ENCODE results near the gene SPATA16.
"Not testable (repeated sequence)": the region's sequence is repeated elsewhere in the genome, so short reads cannot be mapped to it uniquely, and the experiment has no call there.

SPATA16 gene

GRCh38 chr3:173140986-173141385 lies at the start of gene SPATA16:
SPATA16 (minus strand) TSS chr3:173141235; CDS start chr3:173117731, 23,504 bp downstream.
- no peak for FAIRE-seq

GRCh38 chr3:173183022-173183421 lies 42.0 kb upstream of the SPATA16 start:
- not testable (repeated sequence) for FAIRE-seq

DNA sequence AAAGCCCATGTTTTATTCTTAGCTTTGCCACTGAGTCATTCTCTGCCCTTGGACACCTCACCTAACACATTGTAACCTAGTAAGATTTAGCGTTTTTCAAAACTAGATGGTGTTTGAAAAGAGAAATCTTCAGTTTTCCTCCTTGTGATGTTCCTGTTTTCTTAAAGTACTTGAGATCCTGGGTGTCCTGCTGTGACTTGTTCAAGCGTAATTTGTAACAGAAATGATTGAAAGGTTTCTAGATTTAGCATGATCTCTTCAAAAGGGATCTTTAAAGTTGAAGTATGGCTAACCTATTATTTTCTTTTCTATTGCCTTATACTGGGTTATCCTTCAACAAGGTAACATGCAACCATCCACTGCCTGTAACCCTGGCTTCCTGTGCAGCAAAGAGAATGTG lies 32.6 kb upstream of the SPATA16 start:
- FAIRE-seq = no peak

DNA sequence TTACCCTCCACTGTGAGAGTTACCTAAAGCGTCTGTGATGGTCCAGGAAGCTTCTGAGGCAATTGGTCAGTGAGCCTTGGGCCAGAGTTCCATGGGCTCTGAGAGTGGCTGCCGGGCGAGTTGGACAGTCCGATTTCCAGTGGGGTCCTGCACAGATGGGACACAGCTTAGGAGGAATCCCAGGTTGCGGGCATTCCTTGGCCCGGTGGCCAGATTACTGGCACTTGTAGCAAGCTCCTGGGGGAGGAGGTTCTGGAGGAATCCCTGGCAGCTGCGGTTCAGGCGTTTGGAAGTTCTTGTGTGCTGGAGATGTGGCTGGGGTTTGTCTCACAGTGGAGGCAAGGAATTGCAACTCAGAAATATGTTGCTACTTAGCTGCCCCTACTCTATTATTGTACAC lies 18.1 kb upstream of the SPATA16 start:
- FAIRE-seq = not testable (repeated sequence)

- not testable (repeated sequence) for FAIRE-seq
Observed at GRCh38 chr3:173156533-173156932, 15.5 kb upstream of the SPATA16 start.

DNA sequence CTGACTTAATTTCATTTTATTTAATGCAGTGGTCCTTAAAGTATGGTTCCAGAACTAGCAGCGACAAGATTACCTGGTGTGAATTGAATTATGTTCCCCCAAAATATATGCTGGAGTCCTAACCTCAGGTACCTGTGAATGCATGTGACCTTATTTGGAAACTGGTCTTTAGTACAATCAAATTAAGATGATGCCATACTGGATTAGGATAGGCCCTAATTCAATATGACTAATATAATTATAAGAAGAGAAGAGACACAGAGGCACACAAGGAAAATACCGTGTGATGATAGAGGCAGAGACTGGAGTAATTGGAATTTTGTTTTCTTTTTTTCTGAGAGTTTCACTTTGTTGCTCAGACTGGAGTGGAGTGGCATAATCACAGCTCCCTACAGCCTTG lies 12.6 kb upstream of the SPATA16 start:
- no peak for FAIRE-seq

- no peak for FAIRE-seq
Observed at GRCh38 chr3:173139420-173139819, 1.6 kb downstream of the SPATA16 start.

DNA sequence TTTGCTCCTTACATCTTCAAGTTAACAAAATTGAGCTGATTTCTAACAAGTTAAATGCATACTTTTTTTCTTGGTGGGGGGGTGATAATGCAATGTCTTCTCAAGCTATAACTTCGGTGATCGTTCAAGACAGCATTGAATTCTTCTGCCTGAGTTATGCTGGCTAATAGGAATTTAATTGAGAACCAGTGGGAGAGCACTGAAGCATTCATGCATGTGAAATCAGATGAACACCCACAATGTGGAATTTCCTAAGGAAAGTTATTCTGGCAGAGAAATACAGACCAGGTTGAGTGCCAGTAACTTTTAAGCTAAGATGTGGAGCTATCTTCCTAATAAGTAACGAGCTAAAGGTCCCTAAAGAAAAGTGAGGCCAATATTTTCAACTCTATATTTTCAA lies 3.0 kb downstream of the SPATA16 start:
- FAIRE-seq = no peak

DNA sequence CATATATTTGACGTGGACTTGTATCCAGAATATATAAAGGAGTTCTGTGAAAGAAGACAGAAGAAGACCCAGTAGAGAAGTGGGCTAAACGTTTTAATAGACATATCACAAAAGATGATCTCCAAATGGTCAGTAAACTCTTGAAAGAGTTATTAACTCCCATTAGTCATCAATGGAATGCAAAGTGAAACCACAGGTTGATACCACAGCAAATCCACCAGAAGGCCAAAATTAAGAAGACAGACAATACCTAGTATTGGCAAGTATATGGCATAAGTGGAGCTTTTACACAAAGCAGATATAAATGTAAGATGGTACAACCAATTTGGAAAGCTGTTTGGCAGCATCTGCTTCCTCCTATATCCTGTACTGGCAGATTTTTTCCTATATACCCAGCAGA lies 6.0 kb downstream of the SPATA16 start:
- no peak for FAIRE-seq

GRCh38 chr3:173128633-173129032 lies 12.4 kb downstream of the SPATA16 start:
- no peak for FAIRE-seq

DNA sequence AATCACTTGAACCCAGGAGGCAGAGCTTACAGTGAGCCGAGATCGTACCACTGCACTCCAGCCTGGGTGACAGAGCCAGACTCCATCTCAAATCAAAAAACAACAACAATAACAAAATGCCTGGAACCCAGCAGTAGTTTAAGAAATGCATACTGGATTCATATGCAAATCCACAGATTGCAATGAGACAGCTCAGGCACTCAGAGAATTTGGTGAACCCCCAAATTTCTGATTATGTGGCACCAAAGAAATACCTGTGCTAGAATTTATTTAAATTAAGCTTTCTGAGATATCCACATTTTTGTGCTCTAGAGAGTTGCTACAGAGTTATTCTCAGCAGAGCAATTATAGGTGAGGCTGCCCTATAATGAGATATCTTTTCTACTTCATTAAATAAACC lies 29.7 kb downstream of the SPATA16 start:
- FAIRE-seq = no peak

DNA sequence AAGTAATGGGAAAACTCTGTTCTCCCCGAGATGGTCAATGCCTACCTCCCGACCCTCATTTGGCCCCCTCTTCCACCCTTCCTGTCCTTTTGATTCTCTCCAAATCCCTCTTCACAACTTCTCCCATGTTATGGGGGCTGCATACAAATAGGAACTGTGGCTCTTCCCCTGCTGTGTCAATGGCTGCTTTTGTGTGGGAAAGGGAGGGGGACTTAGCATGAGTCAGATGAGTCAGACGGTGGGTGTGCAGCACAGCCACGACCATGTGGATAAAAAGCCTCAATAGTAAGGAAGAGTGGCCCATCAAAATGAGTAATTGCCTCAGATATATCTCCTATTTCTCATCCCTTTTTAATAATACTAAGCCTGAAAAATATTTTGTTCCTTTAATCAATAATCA lies 31.9 kb downstream of the SPATA16 start:
- FAIRE-seq = no peak

DNA sequence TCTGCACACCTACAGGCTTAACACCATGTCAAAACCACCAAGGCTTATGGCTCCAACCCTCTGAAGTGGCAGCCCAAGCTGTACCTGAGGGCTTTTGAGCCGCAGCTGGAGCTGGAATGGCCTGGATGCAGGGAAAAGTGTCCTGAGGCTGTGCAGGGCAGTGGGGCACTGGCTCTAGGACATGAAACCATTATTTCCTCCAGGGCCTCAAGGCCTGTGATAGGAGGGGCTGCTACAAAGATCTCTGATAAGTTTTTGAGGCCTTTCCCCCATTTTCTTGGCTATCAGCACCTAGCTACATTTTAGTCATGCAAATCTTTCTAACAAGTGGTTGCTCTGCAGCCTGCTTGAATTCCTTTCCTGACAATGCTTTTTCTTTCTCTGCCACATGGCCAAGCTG lies 37.6 kb downstream of the SPATA16 start:
- FAIRE-seq = no peak

GRCh38 chr3:173098959-173099358 lies 42.1 kb downstream of the SPATA16 start:
- FAIRE-seq = no peak

GRCh38 chr3:173096994-173097785 lies 43.8 kb downstream of the SPATA16 start:
- no peak for FAIRE-seq

DNA sequence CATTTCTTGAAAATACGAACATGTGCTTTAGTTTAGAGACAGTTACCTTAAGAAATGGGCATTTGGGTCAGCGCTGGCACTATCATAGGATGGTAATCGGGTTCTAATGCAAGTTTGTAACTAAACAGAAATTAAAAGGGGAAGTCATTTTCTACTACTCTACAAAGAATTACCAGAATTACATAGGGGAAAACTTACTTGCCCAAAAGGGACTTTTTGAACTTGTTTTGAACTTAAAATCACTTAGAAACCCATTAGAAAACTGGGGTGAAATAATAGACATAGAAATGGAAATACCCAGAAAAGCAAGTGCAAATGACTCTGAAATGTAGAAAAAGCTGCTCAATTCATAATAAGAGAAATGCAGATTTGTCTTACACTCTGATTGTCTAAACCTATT lies 44.9 kb downstream of the SPATA16 start:
- no peak for FAIRE-seq

DNA sequence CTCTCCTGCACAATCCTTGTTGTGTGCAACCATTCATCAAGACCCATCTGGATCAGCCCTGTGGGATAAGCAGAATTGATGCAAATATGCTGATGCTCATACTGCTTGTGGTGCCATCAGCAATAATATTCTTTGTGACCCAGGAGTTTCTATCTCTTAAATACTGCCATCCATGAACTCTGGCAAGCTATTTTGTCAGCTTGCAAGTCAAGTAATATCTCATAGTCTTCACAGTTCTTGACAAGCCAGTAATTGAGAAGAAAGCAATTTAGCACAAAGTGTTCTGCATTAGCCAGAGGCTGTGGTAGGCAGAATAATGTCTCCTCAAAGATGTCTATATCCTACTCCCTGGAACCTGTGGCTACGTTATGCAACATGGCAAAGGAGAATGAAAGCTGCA lies 49.0 kb downstream of the SPATA16 start:
- FAIRE-seq = no peak

GRCh38 chr3:173090492-173090891 lies 50.5 kb downstream of the SPATA16 start:
- no peak for FAIRE-seq

GRCh38 chr3:173089283-173089682 lies 51.8 kb downstream of the SPATA16 start:
- FAIRE-seq = no peak

DNA sequence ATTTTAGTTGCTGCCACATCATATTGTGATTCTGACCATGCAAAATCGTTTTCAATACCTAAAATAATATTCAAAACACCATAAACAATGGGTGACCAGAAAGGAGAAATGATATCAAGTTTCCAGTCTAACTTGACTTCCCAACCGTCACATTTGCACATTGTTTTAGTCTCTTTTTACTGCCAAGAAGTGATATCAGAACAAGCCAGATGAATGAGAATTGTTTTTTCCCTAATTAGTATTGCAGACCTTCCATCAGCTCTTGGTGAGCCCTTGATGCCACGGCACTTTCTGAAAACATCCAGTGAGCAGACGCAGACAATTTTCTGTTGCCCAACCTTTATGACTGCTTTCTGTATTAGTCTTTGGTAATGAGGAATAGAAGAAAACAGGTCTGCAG lies 62.5 kb downstream of the SPATA16 start:
- FAIRE-seq = no peak

- no peak for FAIRE-seq
Observed at GRCh38 chr3:173066044-173067004, 74.7 kb downstream of the SPATA16 start.

DNA sequence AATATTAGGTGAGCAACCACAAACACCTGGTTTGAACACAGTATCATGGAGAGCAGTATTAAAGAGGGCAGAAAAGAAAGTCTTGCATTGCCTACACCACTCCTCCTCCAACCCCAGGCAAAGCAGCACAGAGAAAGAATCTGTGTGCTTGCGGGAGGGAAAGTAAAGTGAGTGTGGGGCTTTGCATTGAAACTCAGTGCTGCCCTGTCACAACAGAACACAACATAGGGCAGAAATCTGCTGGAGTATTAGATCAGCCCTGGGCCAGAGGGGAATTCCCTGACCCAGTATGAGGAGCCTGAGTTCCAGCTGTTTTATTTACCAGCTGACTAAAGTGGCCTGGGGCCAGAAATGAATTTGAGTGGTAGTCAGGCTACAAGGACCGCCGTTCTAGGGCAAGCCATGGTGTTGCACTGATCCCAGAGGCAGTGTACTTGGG lies 75.5 kb downstream of the SPATA16 start:
- no peak for FAIRE-seq

- FAIRE-seq = no peak
Observed at GRCh38 chr3:173064631-173065030, 76.4 kb downstream of the SPATA16 start.

DNA sequence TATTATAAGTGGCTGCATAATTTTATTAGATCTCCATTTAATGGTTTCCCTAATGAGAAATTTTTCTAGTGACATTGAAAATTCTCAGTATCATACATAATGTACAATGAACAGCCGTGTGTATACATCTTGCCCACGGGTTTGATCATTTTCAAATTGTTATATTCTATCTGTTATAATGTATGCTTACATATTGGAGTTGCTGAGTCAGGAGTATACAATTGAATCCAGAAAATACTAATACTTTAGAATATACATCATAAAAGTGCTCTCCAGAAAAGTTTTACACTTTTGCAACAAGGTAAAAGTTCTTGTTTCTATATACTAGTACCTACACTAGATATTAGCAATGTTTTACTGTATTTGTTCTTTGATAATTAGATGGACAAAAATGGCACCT lies 82.8 kb downstream of the SPATA16 start:
- no peak for FAIRE-seq

Data from G401.6 (cell line).